Measurements from ENCODE around the gene LRP5. TPM values are rescaled to one million over a fixed set of nuclear protein-coding genes. Genes with fewer than 3 reads are reported as not detected.

LRP5 gene
- total RNA-seq, 1 experiment from 2014 or later: 55.2 TPM

DNA sequence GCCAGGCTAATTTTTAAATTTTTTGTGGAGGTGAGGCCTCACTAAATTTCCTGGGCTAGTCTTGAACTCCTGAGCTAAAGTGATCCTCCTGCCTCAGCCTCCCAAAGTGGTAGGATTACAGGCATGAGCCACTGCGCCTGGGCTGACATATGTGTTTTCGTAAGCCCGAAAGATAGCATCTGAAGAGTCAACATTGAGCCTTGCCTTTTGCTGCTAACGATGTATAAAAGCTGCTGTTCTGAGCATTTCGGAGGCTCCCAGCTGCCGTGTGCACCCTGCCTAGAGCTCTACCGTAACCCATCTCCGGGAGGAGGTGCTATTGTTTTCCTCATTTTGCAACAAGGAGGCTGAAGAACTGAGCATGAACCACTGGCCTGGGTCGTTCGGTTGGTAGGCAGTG lies 130.0 kb downstream of the LRP5 start:
- no TSS peak for BruUV-seq (replicated peaks)
- Histone ChIP-seq H3K79me2 (ENCODE audit: insufficient read depth, low read length) (no peaks in the 10 kb centered on the region), H4K20me1 (ENCODE audit: insufficient read depth) (no peaks in the 10 kb centered on the region), H3K9ac (ENCODE audit: low read length) (no peak overlapping the region), H3K36me3 (ENCODE audit: control insufficient read depth in 1 of 2, insufficient read depth in 2 of 2, low read length in 2 of 2) (peaks cover 0 to 3% of the 10 kb centered on the region in 2 experiments; a peak in 2 of 4 replicates), H3K9me2 (ENCODE audit: insufficient read depth) (no peaks in the 10 kb centered on the region), H3K27me3 (ENCODE audit: insufficient read depth, low read length) (no peaks in the 10 kb centered on the region), H2AFZ (ENCODE audit: low read depth, low read length, poor library complexity, severe bottlenecking) (no peak overlapping the region), H3K9me3 (ENCODE audit: control insufficient read depth in 1 of 2, insufficient read depth in 1 of 2, low read depth in 1 of 2, low read length in 2 of 2) (no peaks in the 10 kb centered on the region), H3K4me1 (ENCODE audit: control insufficient read depth in 1 of 2, insufficient read depth in 2 of 2, low read length in 2 of 2) (peaks cover 0 to 4% of the 10 kb centered on the region in 2 experiments; a peak in 2 of 4 replicates), H3K4me3 (replicated peaks in 1 of 2; ENCODE audit: low read depth in 1 of 2, low read length in 2 of 2) (no peak overlapping the region), H3K4me2 (ENCODE audit: low read length) (no peak overlapping the region), H3K27ac (ENCODE audit: low read depth, low read length) (no peak overlapping the region)
- no peak for TF ChIP-seq JUND (IDR thresholded peaks at IDR 0.05)
- TF ChIP-seq RAD21 (IDR thresholded peaks at IDR 0.05; ENCODE audit: low read depth): no peak
- no peak for TF ChIP-seq SP1 (IDR thresholded peaks at IDR 0.05; ENCODE audit: low read depth)
- TF ChIP-seq TCF7L2 (IDR thresholded peaks at IDR 0.05; ENCODE audit: borderline replicate concordance, extremely low read depth, insufficient read depth, insufficient read length): no peak
- TF ChIP-seq, protein P1, sequence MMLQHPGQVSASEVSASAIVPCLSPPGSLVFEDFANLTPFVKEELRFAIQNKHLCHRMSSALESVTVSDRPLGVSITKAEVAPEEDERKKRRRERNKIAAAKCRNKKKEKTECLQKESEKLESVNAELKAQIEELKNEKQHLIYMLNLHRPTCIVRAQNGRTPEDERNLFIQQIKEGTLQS (IDR thresholded peaks at IDR 0.05): no peak
- TF ChIP-seq, protein P2, sequence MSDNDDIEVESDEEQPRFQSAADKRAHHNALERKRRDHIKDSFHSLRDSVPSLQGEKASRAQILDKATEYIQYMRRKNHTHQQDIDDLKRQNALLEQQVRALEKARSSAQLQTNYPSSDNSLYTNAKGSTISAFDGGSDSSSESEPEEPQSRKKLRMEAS (IDR thresholded peaks at IDR 0.05): no peak
- no peak for TF ChIP-seq SIN3A (IDR thresholded peaks at IDR 0.05; ENCODE audit: low read depth)
- no peak for TF ChIP-seq EZH2 (IDR thresholded peaks at IDR 0.05)
- no peak for TF ChIP-seq CEBPB (IDR thresholded peaks at IDR 0.05; ENCODE audit: low read depth)
- no peak for TF ChIP-seq POLR2AphosphoS5 (IDR thresholded peaks at IDR 0.05; ENCODE audit: low read depth, low read length)
- no peak for TF ChIP-seq FOSL1 (IDR thresholded peaks at IDR 0.05; ENCODE audit: low read depth)
- no peak for TF ChIP-seq EGR1 (IDR thresholded peaks at IDR 0.05; ENCODE audit: low read depth)
- no peak for TF ChIP-seq POLR2A (IDR thresholded peaks at IDR 0.05; ENCODE audit: borderline replicate concordance, extremely low read depth, insufficient read depth, insufficient read length)
- no peak for TF ChIP-seq ELF1 (IDR thresholded peaks at IDR 0.05; ENCODE audit: borderline replicate concordance, low read depth)
- TF ChIP-seq ZFX (IDR thresholded peaks at IDR 0.05): no peak
- DNase-seq (ENCODE audit: low read depth, low spot score): no peak
- no peak for ATAC-seq
- ChIA-PET RAD21 (ENCODE audit: low non-redundant PET in 1 of 2, low total read pairs in 2 of 2, uncharacterized antibody in 2 of 2, unreplicated experiment in 2 of 2) (no interaction called here), POLR2A (no interaction called here), CTCF (no interaction called here)
- intact Hi-C loops (cut with micrococcal nuclease): no loop called here

All from HCT116 (cell line).